Epithelial cell of esophagus (primary cell): Measurements from ENCODE around the gene CCDC33.

Source experiments
- DNase-seq: peaks from one replicate; pipeline ENCODE4 v3.0.0; 2010; ENCODE audit warnings: low read depth
- H3K4me3 ChIP-seq: 2 replicates; pipeline ENCODE4 v1.5.1; 2011; ENCODE audit warnings: mild to moderate bottlenecking, low read length, control low read depth
- CTCF ChIP-seq: IDR thresholded peaks from 2 replicates; pipeline ENCODE4 v1.5.1; 2011; ENCODE audit warnings: low read depth, mild to moderate bottlenecking, low read length, control low read depth, inconsistent platforms; ENCODE audit not compliant: insufficient read depth; ENCODE audit errors: missing control alignments

The CCDC33 gene

GRCh38 chr15:74293021-74293810 is 57.1 kb downstream of the CCDC33 start:
- TF ChIP-seq CTCF: no peak
- no peak for DNase-seq

DNA sequence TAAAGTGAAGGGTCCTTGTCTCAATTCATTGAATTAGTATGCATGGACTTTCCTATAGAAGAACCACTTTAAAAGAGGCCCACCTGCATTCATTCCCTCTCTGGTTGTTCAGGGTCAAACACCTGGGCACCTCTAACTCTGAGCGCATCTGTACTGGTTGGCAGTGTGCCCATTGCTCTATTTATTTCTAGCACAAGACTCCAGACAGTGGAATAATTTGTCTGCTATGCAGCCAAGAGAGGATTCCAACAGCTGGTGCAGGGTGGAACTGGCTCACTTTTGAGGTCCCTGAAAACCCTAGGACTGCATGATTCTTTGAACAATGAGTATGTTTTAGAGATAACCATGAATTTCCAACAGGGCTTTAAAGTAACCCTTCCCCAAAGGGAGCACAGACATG is 57.9 kb downstream of the CCDC33 start:
- no peak for DNase-seq
- no peak overlapping the region for H3K4me3 ChIP-seq
- TF ChIP-seq CTCF: no peak

More at GRCh38 chr15:74293021-74293810, 57.1 kb downstream of the CCDC33 start:
- H3K4me3 ChIP-seq: no peak overlapping the region

DNA sequence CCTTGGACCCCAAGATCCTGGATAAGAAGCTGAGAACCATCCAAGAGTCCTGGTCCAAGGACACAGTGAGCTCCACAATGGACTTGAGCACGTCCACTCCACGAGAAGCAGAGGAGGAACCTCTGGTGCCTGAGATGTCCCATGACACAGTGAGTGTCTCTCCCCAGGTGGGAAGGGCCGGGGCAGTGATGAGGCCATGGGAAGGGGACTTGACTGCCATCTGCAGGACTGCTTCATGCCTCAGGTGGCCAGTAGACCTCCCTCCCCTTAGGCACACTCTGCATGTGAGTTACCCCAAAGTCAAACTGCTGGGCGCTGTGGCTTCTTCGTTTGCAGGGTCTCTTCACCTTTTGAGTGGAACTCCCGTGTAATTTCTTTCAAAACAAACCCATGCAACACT is 59.7 kb downstream of the CCDC33 start:
- H3K4me3 ChIP-seq: no peak overlapping the region
- no peak for DNase-seq
- no peak for TF ChIP-seq CTCF

DNA sequence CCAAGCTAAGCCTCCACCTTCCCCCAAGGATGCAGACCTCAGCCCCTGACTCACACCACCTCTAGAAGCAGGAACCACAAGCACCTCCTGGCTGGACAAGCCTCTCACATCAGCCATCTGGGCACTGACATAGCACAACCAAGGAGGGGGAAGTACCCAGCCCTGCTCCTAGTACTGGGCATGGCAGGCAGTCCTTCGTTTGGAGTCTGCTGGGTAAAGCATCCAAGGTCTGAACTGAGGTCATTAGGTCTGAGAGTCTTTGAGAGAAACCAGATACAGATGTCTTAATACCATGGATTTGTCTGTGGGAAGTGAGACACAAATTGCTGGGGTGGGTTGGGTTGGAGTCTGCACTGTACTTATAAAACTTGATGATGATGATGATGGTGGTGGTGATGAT is 61.8 kb downstream of the CCDC33 start:
- DNase-seq: no peak
- H3K4me3 ChIP-seq: no peak overlapping the region
- no peak for TF ChIP-seq CTCF

DNA sequence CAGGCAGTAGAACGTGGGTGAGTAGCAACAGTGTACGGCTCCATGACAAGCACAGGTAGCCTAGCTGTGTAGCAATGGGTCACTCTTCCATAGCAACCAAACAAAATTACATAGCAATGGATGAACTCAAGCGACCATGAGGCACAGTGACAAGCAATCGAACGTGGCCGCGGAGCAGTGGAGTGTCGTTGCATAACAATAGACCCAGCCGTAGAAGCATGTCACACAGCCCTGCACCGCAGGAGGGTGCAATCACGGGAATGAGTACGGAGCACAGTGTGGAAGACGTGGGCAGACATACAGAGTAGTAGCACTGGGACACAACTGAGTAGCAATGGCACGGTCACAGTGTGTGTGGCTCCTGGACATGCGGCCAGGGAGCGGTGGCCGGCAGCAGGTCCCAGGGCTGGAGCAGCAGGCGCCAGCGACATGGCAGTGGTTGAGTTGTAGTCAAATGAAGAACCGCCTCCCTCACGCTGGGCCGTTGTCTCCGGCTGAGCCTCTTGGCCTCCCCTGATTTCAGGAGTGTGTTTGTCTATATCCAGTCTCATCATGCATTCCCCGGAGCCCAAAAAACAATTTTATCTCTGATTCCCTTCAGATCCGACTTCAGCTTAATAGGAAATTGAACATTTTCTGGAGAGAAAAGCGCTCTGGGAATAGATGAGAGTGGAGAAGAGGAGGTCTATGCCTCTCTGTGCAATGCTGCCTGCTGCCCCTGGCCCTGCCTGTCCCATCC is 64.1 kb downstream of the CCDC33 start:
- H3K4me3 ChIP-seq: no peak overlapping the region
- no peak for DNase-seq
- TF ChIP-seq CTCF: no peak

GRCh38 chr15:74301583-74302361 is 65.6 kb downstream of the CCDC33 start:
- TF ChIP-seq CTCF: no peak
- no peak for DNase-seq
- H3K4me3 ChIP-seq: no peak overlapping the region
